CD1c-positive myeloid dendritic cell (primary cell): Measurements from ENCODE around the gene PTPN9.
"Not testable (repeated sequence)": the region's sequence is repeated elsewhere in the genome, so short reads cannot be mapped to it uniquely, and the experiment has no call there.

ENCODE experiments used
- DNase-seq: peaks from one replicate; pipeline ENCODE4 v3.0.0-alpha.2; 2016; ENCODE audit errors: extremely low spot score

The PTPN9 gene

DNA sequence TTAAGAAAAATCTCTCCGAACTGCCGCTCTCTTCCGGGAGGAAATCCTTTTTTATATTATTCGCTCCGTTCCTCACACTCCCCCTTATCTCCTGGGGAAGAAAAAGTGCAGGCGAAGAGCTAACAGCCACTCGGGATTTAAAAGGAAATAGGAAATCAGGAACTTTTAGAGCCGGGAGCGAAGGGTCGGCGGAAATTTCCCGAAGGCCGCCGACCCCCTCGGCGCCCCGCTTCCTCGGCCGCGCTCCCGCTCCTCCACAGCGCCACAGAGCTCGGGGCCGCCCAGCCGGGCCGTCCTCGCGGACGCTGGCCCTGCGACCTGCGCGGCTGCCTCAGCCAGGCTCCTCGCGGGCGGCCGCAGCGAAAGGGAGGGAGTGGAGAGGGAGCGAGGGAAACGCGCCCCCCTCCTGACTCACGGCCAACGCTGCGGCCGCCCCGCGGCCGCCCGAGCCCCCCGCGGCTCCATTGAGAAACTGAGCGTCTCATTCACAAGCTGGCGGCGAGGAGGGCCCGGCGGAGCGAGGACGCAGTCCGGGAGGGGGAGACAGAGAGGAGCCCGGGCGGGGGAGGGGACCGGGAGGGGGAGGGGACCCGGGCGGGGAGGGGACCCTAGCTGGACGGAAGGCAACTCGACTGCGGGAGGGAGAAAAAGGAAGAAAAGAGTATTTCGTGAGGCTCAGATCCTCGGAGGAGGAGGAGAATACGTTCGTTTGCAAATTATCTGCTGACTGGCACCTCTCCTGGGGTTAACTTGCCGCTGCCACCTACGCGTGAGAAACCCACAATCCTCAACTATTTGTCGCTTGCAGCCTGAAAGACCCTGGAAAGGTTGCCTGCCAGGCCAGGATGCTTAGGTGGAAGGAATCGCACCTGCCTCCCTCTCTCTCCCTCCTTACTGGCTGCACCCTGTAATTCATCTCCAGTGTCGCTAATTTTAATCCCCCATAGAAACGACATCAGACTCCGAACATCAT lies at the start of gene PTPN9:
PTPN9 (minus strand) TSS at position 368 of the 973 bp plus-strand sequence. CDS start 539 bp downstream, outside the sequence.
- peak; percentile 68 for DNase-seq

DNA sequence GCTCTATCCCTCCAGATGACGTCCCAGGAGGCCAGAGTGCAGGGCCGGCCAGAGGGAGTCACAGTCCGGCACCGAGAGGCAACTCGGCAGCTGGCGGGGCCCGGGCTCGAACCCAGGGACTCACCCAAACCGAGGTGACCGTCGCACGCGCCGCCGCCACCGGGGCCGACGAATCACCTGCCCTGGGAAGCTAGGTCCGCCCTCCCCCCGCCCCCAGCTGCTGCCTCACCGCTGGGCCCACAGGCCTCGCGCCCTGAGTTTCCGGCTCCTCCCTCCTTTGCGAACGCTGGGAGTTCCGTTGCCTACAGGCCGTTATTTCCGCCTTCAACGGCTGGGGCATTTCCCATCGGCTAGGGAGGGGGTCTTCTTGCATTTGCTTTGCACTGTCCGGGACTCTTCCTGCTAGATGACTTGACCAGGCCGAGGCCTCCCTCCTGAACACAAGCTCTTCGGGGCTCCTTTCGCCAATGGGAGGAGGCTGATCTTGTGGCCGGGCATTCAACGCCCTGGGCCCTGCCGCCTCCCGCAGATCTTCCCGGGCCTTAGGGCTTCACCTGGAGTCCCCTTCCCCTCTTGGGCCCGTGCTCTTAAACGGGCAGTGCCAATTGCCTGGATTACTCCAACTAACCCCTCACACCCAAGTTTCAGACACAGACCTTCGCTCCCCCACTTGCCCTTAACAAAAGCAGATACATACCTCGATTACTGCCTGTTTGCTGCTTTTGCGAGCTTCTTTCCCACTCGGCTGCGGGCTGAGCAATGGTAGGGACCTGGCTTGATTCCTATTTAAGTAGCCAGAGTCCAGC lies 46.6 kb upstream of the PTPN9 start, which contains the start of gene SNUPN:
SNUPN (minus strand) TSS at position 184 of the 806 bp plus-strand sequence. CDS start 4,674 bp downstream, outside the sequence.
- DNase-seq = peak; percentile 96

DNA sequence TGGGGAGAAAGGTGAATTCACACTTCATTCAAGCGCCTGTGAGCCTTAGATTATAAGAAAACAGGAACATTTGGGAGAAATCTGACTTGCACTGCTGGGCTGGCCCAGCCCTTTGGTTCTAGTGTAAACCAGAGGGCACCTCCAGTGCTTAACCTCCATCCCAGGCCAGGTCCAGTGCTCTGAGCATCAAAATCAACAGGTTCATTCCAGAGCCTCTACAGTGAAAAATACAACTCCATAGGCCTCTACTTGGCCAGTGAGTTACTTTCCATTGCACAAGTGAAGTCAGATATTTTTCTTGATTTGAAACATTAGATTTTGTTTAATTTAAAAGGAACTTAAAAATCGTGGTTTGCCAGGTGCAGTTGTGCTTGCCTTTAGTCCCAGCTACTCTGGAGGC lies 43.4 kb upstream of the PTPN9 start:
- no peak for DNase-seq

DNA sequence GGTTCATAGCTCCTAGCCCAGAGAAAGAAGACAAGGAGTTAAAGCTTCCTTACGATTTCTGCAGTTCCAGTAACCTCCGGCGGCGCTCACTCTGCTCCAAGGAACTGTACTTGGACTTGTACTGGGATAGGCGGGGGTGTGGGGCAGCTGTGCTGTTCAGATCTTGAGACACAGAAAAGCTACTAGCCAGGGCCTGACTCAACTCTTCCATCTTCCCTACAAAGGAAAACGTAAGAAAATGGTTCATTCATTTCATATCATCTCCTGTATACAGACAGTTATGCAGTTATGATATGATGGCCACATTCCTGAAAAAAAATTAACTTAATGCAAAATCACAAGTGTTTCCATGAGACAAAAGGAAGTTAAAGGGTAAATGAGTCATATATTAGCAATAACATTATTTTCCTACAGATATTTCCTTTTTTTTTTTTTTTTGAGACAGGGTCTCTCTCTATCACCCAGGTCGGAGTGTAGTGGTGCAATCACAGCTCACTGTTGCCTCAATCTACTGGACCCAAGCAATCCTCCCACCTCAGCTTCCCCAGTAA lies 41.8 kb upstream of the PTPN9 start:
- DNase-seq = peak; percentile 63

DNA sequence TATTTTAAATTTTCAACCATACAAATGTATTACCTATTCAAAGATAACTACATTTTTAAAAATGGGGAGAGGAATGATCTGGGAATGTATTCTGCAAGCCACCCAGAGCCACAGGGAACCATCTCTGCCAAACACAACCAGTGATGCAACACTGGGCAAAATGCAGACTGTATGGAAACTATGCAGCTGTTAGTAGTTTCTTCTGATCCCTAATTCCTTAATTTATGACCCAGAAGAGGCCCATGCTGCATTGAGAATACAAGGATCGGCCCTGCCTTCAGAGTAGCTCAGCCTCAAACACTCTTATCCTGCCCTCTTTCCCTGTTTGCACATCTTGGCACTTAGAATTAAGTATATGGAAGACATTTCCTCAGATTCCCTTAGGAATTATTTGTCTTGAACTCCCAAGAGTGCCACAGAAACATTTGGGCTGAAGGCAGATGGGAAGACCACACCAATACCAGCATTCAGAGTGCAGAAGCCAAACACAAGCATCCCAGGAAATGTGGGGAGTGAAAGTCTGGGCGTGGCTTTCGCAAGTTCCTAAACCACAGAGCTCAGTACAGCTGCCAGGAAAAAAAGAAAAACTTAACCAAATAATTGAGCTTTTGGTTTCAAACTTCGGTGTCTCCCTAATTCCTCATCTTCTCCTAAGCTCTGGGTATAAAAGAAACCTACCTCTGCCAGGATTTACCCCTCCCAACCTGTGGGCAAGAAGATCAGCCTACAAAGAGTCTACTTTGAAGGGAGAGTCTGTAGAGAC lies 41.1 kb upstream of the PTPN9 start:
- peak; percentile 39 for DNase-seq

DNA sequence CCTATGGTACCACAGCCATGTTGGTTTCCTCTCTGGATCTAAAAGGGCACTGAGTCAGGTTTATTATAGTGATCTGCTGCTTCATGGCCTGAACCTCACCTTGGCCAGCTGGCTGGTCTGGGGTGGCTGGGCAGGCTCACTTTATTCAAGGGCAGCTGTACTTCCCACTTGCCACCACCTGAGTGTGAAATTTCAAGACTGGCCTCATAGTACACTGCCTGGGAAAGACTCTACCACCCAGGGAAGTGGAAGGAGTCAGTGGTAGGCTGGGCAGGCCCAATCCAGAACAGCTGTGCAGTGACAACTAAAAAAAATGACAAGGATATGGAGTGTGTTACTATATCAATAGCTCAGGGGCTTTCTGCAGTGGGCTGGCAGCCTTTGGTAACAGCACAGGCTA lies 37.7 kb upstream of the PTPN9 start:
- DNase-seq = no peak

DNA sequence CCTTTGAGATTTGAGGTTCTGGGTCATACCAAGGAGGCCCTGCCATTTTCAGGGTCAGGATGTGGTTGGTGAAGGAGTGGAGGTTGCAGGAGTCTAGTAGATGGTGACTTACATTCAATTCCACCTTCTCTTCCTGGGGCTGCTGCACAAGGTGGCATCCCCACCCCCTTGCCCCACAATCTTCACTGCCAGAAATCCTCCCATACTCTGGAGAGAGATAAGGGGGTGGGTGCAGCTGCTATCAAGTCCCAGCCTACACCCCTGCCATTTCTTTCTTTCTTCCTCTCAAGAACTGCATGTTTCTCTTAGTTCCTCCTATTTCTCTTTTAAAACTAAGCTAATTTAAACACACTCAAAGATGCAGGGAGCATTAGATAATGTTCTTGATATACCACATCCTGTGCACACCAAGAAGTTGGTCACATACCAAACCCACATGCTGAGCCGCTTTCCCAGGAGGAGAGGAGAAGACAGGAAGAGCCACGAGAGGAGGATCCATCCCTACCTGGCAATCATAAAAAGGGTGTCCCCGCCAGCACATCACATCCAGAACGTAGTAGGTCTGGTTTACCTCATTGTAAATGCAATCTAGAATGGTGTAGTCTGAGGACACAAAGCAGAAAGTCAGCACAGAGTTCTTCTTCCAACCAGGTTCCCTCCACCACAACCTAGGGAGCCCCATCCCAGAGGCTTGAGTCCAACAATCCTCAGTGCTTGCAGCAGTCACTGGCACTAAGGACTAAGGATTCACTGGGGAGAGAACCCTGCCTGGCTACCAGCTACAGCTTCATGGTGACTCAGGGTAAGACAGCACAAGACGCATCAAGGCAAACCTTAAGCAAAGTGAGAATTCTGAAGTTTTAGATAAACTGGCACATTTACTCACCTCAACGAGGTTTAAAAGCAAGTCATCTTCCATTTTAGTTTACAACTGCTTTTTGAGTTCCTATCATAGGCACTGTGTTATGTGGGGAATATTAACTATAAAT lies 27.9 kb upstream of the PTPN9 start:
- DNase-seq = peak; percentile 1

DNA sequence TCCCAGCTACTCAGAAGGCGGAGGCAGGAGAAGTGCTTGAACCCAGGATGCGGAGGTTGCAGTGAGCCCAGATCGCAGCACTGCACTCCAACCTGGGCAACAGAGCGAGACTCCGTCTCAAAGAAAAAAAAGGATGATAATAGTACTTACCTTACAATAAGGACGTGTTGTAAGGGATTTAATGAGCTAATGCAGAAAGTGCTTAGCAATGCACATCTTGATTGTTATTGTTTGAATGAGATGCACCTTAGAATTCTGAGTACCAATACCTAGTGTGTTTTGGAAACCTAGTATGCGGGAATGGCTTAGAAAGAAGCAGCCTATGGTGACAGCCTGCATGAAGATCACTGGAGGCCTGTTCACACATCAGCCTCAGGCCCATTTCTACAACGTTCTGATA lies 26.9 kb upstream of the PTPN9 start:
- DNase-seq = no peak

DNA sequence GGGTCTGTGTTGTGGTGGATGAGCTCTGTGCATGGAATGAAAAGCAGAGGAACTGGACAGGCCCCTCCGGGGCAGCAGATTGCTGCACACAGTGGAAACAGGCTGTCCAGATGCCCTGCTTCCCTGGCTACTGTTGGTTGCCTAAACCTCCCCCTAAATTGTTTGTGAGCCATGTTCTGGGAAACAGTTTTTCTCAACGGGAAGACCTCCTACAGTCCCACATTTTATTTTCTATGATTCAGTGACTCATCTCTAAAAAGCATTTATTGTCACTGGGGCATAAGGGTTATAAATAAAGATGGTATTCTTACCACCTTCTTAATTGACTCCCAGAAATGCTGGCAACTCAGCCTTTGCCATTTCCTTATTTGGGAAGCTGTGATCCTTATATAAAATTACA lies 20.3 kb upstream of the PTPN9 start:
- DNase-seq = no peak

DNA sequence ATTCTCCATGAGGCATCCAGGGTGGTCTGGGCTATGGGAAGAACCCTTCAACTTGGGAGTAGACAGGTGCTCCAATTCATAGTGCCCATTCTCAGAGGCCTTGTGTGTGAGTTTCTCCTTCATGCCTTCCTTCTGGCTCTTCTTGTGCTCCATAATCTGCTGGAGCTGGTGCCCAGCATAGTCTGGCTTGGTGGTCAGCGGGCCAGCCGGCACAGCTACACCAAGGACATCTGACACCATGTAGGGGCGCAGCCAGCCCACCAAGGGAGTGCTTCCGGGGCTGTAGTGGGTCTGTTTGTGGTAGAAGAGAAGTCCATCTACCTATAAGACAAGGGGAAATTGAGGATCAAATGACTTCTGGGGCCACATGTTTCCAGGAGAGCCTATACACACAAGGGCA lies 19.2 kb upstream of the PTPN9 start:
- no peak for DNase-seq

DNA sequence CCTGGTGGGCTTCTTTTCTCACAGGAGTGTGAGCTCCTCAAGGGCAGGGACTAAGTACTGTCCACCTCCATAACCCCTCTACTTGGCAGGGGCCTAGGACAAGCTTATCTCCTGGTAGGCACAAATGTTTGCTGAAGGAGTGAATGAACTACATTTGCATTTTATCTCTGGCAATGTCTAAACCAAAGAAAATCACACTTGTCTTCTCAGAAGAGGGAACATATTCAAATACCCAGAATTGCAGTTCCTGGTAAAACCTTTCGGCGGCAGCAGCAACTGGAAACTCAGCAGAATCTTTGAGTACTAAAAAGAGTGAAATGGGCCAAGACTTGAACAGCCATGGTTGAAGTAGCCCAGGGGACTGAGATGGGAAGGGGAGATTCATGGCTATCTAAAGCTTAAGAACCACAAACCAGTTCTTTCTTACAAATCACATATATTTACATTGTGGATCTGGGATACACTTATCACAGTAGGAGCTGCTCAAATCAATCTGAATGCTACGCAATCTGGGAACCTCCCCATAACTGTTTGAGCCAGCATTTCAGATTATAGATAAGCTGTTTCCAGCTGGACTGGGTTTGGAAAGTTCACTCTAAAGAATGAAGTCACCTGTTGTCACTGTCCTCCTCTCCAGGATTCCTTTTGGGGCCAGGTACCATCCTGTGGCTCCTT lies 18.7 kb upstream of the PTPN9 start:
- peak; percentile 39 for DNase-seq

DNA sequence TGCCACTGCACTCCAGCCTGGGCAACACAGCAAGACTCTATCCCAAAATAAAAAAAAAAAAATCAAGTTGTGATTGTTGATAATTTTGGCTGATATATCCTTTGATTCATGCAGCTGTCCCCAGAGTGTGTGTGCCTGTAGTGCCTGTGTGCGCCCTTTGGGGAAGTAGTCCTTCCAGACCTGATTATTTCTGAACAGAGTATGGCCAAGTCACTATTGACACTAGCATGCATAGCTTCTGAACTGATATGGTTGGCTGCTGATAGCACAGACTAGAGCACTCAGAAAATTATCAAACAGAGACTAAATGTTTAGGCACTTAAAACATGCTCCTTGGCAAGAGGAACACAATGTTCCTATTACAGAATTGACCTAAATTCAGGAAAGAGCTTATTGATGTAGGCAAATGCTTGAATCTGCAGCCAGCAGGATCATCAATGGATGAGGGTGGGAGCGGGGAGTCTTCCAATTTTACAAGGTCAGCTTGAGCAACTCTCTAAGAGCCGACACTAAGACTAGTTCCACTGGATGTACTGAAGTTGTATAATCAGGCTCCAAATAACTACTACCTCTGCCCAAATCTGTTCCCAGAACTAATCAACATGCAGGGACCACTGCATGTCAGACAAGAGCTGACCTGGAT lies 17.7 kb upstream of the PTPN9 start:
- no peak for DNase-seq

DNA sequence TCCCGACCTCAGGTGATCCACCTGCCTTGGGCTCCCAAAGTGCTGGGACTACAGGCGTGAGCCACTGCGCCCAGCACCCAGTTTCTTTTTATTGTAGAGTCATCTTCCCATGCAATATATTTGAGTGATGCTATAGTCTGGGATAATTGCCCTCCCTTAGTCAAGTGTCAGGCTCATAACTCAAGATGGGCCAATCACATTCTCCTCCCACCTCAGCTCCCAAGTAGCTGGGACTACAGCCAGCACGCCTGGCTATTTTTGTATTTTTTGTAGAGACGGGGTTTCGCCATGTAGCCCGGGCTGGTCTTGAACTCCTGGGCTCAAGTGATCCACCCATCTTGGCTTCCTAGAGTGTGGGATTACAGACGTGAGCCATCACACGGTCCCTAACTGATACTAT lies 15.2 kb upstream of the PTPN9 start:
- DNase-seq = no peak

DNA sequence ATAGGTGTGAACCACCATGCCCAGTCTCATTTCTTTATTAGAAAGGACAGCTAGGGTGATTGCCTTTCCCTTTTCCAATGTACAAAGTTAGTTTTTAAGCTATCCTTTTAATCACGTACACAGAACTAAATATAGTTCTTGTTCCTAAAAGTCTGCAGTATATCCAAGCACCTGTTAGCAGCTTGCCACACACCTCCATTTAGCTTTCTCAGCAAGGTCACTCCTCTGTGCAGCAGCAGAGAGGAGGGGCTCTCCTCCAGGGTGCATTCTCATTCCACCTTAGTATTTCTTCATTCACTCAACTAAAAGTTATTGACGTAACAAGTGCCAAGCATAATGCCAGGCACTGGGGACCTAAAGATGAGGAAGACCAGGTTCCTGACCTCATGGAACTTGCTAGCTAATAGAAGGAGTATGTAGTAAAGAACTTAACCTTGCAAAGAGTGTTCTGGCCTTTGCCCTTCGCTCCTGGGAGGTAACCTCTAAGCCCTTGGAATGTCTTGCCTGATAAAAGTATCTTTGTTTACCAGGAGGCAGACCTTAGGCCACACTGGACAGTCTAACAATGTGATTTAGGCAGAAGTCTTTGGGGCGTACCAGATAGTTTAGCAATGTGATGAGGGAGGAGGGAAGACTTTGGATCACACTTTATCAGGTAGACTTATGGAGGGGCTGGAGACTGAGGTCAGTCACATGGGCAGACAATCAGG lies 12.7 kb upstream of the PTPN9 start:
- DNase-seq = no peak

DNA sequence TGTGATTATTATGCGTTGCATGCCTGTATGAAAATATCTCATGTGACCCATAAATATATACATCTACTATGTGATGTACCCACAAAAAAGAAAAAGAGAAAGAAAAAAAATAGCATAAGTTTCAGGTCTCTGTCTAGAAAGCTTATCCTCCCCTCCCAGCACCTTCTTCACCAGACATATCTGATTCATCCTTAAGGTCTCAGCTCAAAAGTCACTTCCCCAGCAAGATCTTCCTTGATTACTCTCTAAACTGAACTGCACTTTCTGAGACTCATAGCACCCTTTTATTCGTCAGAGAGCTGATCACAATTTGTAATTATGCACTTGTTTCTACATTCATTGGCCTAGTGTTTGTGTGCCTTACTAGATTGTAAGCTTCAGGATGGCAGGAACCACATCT lies 11.1 kb upstream of the PTPN9 start:
- DNase-seq = no peak

DNA sequence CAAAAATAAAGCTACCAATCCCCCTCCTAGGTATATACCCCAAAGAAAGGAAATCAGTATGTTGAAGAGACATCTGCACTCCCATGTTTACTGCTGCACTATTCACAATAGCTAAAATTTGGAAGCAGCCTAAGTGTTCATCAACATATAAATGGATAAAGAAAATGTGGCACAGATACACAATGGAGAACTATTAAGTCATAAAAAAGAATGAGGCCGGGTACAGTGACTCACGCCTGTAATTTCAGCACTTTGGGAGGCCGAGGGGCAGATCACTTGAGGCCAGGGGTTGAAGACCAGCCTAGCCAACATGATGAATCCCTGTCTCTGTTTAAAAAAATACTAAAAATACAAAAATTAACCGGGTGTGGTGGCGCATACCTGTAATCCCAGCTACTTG lies 10.0 kb upstream of the PTPN9 start:
- no peak for DNase-seq

DNA sequence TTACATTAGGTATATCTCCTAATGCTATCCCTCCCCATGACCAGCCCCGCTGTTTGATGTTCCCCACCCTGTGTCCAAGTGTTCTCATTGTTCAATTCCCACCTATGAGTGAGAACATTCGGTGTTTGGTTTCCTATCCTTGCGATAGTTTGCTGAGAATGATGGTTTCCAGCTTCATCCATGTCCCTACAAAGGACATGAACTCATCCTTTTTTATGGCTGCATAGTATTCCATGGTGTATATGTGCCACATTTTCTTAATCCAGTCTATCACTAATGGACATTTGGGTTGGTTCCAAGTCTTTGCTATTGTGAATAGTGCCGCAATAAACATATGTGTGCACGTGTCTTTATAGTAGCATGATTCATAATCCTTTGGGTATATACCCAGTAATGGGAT lies 7.3 kb upstream of the PTPN9 start:
- not testable (repeated sequence) for DNase-seq

DNA sequence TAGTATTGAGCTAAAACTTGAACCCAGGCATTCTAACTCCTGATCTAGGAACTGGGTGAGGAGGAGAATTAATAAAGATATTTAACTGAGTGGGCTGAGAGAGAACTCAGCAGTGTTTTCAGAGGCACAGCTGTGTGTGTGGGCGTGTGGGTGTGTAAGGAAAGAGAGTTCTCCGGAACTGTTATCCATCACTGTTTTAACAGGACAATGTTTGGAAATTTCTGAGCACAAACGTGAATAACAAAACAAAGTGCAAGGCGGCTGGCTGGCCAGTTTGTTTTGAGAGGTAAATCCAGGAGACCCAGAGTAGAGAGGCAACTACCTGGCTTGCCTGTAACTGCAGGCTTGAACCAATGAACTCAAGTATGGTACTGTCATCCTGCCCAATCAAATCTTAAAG lies 5.0 kb upstream of the PTPN9 start:
- no peak for DNase-seq

DNA sequence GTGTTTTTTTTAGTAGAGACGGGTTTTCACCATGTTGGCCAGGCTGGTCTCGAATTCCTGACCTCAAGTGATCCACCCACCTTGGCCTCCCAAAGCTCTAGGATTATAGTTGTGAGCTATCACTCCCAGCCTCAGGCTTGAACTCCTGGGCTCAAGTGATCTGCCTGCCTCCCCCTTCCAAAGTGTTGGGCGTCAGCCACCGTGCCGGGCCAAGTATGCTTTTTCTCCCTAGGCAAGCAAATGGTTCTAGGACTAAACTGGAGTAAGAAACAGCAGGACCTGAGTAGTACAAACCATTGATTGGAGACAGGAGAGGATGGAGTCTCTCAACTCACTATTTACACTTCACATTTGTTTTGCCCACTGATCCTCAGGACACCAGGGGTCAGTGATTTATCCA lies 4.6 kb upstream of the PTPN9 start:
- no peak for DNase-seq
